Liver (tissue), 3 donors: Measurements from ENCODE around the gene IFNL2.

Experiments used
- FOXA2 ChIP-seq: IDR thresholded peaks from 2 replicates; pipeline ENCODE4 v1.6.1; 2016; ENCODE audit warnings: antibody characterized with exemption
- SP1 ChIP-seq: IDR thresholded peaks from 2 replicates; pipeline ENCODE4 v1.6.1; 2018; ENCODE audit warnings: antibody characterized with exemption, mild to moderate bottlenecking
- TF ChIP-seq, protein P1 (sequence below): fragments of 150-350 bp; IDR thresholded peaks from 2 replicates; pipeline ENCODE4 v1.5.1; 2017; ENCODE audit warnings: improper control_type of control experiment, low read depth, low read length; ENCODE audit not compliant: missing input control
- donor health status: healthy.
- donor health status: healthy.

DNA sequence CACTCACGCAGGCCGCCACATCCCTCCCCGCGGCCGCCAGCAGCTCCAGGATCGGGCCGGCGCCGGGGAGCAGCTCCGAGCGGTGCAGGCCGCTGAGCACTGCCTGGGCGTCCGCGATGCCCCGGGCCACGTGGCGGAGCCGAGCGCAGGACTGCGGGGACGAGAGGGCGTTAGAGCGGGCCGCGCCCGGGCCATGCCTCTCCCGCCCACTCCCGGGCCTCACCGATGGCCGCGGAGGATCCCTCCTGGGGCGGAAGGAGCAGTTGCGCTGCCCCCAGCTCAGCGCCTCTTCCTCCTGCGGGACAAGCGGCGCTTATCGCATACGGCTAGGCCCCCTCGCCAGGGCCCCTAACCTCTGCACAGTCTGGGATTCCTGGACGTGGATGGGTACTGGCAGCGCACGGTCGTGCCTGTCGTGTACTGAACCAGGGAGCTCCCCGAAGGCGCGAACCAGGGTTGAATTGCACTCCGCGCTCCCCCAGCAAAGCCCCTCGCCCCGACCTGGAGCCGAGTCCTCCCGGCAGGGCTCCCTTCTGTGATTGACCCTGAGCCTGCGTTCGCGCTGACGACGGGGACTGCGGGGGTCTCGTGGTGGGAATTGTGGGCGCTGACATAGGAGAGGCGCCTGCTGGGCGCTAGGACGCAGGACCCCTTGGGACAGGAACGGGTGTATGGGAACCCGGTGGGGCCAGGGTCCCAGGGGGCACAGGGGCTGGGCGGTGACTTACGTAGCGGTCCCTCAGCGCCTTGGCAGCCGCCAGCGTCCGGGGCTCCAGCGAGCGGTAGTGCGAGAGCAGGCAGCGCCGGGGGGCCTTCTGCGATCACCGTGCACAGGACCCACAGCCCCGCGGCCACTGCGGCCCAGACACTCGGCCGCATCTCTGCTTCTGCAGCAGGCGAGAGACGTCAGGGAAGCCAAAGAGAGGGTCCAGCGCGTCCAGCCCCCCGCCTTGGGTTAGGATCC lies 20.2 kb upstream of the IFNL2 start:
- TF ChIP-seq, protein P1, sequence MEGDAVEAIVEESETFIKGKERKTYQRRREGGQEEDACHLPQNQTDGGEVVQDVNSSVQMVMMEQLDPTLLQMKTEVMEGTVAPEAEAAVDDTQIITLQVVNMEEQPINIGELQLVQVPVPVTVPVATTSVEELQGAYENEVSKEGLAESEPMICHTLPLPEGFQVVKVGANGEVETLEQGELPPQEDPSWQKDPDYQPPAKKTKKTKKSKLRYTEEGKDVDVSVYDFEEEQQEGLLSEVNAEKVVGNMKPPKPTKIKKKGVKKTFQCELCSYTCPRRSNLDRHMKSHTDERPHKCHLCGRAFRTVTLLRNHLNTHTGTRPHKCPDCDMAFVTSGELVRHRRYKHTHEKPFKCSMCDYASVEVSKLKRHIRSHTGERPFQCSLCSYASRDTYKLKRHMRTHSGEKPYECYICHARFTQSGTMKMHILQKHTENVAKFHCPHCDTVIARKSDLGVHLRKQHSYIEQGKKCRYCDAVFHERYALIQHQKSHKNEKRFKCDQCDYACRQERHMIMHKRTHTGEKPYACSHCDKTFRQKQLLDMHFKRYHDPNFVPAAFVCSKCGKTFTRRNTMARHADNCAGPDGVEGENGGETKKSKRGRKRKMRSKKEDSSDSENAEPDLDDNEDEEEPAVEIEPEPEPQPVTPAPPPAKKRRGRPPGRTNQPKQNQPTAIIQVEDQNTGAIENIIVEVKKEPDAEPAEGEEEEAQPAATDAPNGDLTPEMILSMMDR = no peak
- TF ChIP-seq SP1 (no peak), FOXA2 (no peak)
